Activated CD4-positive, alpha-beta T cell treated with anti-CD3 and anti-CD28 coated beads, Interleukin-2, amount 50 U/mL, for 24 hours (primary cell): ENCODE results near the gene RPS8.
"Not testable (repeated sequence)": the region's sequence is repeated elsewhere in the genome, so short reads cannot be mapped to it uniquely, and the experiment has no call there.

ENCODE experiments used
- DNase-seq, 2 donors: peaks; one replicate each; pipeline ENCODE4 v3.0.0-alpha.2; 2020; ENCODE audit warnings: low read depth in 1 of 2, low spot score in 1 of 2

RPS8 gene

GRCh38 chr1:44780583-44781121, 5.3 kb downstream of the RPS8 start:
- DNase-seq = no peak

GRCh38 chr1:44783697-44784093, 8.4 kb downstream of the RPS8 start:
- no peak for DNase-seq

GRCh38 chr1:44784094-44785028, 9.0 kb downstream of the RPS8 start:
- no peak for DNase-seq

GRCh38 chr1:44785029-44785380, 9.7 kb downstream of the RPS8 start:
- no peak for DNase-seq

- no peak for DNase-seq
These were observed 10.3 kb downstream of the RPS8 start for GRCh38 chr1:44785501-44786137.

- DNase-seq = peak; percentile 62 to 76
These were observed 10.9 kb downstream of the RPS8 start for GRCh38 chr1:44786138-44786840.

- no peak for DNase-seq
These were observed 11.6 kb downstream of the RPS8 start for GRCh38 chr1:44786841-44787426.

GRCh38 chr1:44787506-44787905, 12.2 kb downstream of the RPS8 start:
- no peak for DNase-seq

- DNase-seq = no peak
These were observed 12.9 kb downstream of the RPS8 start, which contains the start of gene BEST4 for GRCh38 chr1:44788120-44788860. Gene BEST4, minus strand, starts transcription at chr1:44788170. Its CDS starts 465 bp downstream, at chr1:44787705.

GRCh38 chr1:44790968-44791801, 15.8 kb downstream of the RPS8 start:
- no peak for DNase-seq

- no peak for DNase-seq
These were observed 17.6 kb downstream of the RPS8 start for GRCh38 chr1:44792736-44793502.

GRCh38 chr1:44797886-44798285, 22.5 kb downstream of the RPS8 start:
- not testable (repeated sequence) for DNase-seq

- DNase-seq = no peak
These were observed 23.4 kb downstream of the RPS8 start for GRCh38 chr1:44798481-44799365.

- peak; percentile 94 to 98 for DNase-seq
These were observed 24.6 kb downstream of the RPS8 start, which contains the start of gene PLK3 for GRCh38 chr1:44799770-44800584. Gene PLK3, plus strand, starts transcription at chr1:44800377. Its CDS starts 87 bp downstream, at chr1:44800464.

- no peak for DNase-seq
These were observed 26.4 kb downstream of the RPS8 start for GRCh38 chr1:44801491-44802305.
